Prostate gland (tissue), 2 donors: ENCODE data around the gene ENPP6.

Experiments
- CTCF ChIP-seq, 4 experiments: fragments of 200-600 bp in 2 of 4; fragments of 450-650 bp in 2 of 4; sonication (generic) in 2 of 4; IDR thresholded peaks; 1 replicate in 3 of 4; 2 replicates in 1 of 4; pipeline ENCODE4 v1.5.1; 2016 to 2019; ENCODE audit warnings: antibody characterized with exemption in 4 of 4, mild to moderate bottlenecking in 2 of 4, moderate library complexity in 2 of 4
- POLR2A ChIP-seq: fragments of 450-650 bp; IDR thresholded peaks from one replicate; pipeline ENCODE4 v1.6.1; 2016; ENCODE audit warnings: antibody characterized with exemption, mild to moderate bottlenecking

- TF ChIP-seq CTCF (IDR thresholded peaks at IDR 0.05) (no peak), POLR2A (no peak)
Measured at GRCh38 chr4:184108006-184108501, 109.6 kb downstream of the ENPP6 start.
